ENCODE results near the gene EP400. TPM values are rescaled to one million over a fixed set of nuclear protein-coding genes. Genes with fewer than 3 reads are reported as not detected.
A peak's percentile ranks its signal among the peaks of the same experiment; 100 is the strongest.

Gene EP400
- total RNA-seq, 2 donors from 2014 or later, result 10.5 to 15.5 TPM

DNA sequence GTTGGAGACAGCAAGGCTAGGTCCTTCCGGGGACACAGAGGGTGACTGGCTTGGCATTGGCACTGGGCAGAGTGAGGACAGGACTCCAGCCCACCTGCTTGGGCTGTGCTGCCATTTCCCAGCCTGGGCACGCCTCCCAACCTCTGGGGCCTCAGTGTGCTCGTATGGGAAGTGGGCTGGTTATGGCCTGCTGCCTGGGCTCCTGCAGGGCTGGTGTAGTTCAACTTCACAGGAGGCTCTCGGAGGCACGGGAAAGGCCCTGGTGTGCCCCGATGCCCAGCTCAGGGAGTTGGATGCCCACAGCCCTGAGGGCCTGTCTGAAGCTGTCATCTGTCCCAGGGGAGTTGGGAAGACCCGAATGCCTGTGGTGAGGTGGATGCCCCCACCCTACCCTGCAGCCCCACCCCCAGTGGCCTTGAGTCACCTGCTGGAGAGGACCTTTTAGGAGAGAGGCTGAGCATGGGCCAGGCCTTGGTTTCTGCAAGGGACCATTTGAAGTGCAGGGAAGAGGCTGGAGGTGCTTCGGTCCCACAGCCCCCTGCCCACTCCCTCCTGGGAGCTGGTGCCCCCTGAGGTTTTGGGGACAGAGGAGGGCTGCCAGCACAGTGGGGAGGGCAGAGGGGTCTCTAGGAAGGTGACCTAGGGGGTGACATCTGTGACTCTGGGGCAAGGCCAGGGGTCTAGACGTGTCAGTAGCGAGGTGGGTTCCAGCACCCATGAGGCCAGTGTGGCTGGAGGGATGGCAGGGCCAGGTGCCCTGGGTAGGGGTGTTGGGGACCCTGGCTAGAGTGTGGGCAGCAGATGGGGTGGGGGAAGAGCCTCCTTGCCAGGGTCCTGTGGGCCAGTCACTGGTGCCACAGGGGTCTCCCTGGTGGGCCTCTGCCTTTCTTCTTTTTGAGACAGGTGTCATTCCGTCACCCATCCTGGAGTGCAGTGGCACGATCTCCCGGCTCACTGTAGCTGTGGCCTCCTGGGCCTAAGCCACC lies 46.2 kb upstream of the EP400 start:
- Histone ChIP-seq H3K9me3 (no peaks in the 10 kb centered on the region), H3K4me3 (no peak overlapping the region), H3K27ac (peak overlapping the region; percentile 78), H3K36me3 (peaks cover 15% of the 10 kb centered on the region), H3K4me1 (peaks cover 0 to 56% of the 10 kb centered on the region in 2 donors), H3K27me3 (no peaks in the 10 kb centered on the region)
- DNase-seq (ENCODE audit: low spot score), result no peak
- TF ChIP-seq, protein P1, sequence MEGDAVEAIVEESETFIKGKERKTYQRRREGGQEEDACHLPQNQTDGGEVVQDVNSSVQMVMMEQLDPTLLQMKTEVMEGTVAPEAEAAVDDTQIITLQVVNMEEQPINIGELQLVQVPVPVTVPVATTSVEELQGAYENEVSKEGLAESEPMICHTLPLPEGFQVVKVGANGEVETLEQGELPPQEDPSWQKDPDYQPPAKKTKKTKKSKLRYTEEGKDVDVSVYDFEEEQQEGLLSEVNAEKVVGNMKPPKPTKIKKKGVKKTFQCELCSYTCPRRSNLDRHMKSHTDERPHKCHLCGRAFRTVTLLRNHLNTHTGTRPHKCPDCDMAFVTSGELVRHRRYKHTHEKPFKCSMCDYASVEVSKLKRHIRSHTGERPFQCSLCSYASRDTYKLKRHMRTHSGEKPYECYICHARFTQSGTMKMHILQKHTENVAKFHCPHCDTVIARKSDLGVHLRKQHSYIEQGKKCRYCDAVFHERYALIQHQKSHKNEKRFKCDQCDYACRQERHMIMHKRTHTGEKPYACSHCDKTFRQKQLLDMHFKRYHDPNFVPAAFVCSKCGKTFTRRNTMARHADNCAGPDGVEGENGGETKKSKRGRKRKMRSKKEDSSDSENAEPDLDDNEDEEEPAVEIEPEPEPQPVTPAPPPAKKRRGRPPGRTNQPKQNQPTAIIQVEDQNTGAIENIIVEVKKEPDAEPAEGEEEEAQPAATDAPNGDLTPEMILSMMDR (IDR thresholded peaks at IDR 0.05), result no peak

DNA sequence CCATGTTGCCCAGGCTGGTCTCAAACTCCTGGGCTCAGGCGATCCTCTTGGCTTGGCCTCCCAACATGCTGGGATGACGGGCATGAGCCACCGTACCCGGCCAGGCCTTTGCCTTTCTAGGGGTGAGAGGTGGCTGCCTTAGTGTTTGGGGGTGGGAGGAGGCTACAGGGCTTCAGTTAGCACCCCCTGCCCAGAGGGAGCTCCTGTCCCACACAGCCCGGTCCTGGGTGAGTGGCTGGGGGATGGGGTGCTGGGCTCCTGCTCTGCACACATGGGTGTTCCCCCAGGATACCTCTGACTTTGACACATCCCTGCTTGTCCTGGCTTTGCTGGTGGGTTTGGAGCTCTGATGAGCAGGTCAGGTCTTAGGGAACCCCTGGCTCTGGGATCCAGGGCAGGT lies 45.4 kb upstream of the EP400 start:
- H3K4me1 ChIP-seq, result peaks cover 0 to 56% of the 10 kb centered on the region in 2 donors
- H3K4me3 ChIP-seq, result no peak overlapping the region
- peaks cover 15% of the 10 kb centered on the region for H3K36me3 ChIP-seq
- H3K27me3 ChIP-seq, result no peaks in the 10 kb centered on the region
- no peak for DNase-seq (ENCODE audit: low spot score)
- no peaks in the 10 kb centered on the region for H3K9me3 ChIP-seq
- H3K27ac ChIP-seq, result peak overlapping the region in 1 of 2 donors; percentile 78
- TF ChIP-seq, protein P1 (IDR thresholded peaks at IDR 0.05), result no peak

DNA sequence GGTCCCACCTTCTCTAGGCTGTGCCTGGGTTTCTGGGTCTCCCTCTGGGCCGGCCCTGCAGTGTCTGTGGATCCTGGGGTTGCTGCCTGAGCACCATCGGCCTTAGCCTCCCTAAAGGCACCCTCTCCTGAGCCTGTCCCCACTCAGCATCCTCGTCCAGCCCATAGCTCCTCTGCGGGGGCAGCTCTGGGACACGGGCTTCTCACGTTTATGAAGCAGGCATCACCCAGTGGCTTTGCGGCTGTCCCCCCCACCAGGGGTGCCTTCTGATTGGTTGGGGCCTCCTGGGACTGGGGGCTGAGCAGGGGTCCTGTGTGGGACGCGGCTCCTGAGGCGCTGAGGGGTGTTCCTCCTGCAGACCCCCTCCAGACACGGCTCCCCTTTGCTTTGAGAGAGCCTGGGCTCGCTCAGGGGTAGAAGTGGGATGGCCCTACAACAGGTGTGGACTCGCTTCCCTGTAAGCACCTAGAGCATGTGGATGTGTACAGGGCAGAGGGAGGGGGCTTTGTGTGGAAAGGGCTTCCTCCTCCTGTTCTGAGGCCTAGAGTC lies 44.6 kb upstream of the EP400 start:
- peak overlapping the region in 1 of 2 donors; percentile 78 for H3K27ac ChIP-seq
- H3K27me3 ChIP-seq, result no peaks in the 10 kb centered on the region
- H3K9me3 ChIP-seq, result no peaks in the 10 kb centered on the region
- DNase-seq (ENCODE audit: low spot score), result no peak
- H3K4me3 ChIP-seq, result no peak overlapping the region
- H3K4me1 ChIP-seq, result peaks cover 0 to 56% of the 10 kb centered on the region in 2 donors
- TF ChIP-seq, protein P1 (IDR thresholded peaks at IDR 0.05), result no peak
- H3K36me3 ChIP-seq, result peaks cover 23% of the 10 kb centered on the region

DNA sequence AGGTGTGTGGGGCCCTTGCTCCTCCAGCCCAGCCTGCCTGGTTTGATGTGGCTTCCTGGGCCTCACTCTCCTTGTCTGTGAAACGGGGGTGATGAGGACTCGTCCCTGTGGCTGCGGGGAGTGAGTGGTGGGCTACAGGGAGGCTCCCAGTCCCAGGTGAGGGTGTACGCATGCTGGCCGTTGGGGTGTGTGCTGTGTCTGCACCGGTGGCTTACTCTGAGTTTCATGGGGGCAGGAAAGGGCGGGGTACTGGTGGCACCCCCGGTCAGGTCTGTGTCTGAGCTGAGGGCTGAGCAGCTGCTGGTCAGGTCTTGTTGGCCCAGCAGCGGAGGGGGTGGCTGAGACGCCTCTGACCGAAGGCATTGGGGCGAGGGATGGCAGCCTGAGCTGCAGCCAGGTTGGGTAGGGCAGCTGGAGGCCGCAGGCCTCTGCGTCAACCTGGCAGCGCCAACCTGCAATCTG lies 44.1 kb upstream of the EP400 start:
- H3K36me3 ChIP-seq, result peaks cover 28% of the 10 kb centered on the region
- no peaks in the 10 kb centered on the region for H3K27me3 ChIP-seq
- H3K9me3 ChIP-seq, result no peaks in the 10 kb centered on the region
- H3K27ac ChIP-seq, result no peak overlapping the region
- H3K4me1 ChIP-seq, result peaks cover 0 to 51% of the 10 kb centered on the region in 2 donors
- no peak for DNase-seq (ENCODE audit: low spot score)
- TF ChIP-seq, protein P1 (IDR thresholded peaks at IDR 0.05), result no peak
- H3K4me3 ChIP-seq, result no peak overlapping the region

DNA sequence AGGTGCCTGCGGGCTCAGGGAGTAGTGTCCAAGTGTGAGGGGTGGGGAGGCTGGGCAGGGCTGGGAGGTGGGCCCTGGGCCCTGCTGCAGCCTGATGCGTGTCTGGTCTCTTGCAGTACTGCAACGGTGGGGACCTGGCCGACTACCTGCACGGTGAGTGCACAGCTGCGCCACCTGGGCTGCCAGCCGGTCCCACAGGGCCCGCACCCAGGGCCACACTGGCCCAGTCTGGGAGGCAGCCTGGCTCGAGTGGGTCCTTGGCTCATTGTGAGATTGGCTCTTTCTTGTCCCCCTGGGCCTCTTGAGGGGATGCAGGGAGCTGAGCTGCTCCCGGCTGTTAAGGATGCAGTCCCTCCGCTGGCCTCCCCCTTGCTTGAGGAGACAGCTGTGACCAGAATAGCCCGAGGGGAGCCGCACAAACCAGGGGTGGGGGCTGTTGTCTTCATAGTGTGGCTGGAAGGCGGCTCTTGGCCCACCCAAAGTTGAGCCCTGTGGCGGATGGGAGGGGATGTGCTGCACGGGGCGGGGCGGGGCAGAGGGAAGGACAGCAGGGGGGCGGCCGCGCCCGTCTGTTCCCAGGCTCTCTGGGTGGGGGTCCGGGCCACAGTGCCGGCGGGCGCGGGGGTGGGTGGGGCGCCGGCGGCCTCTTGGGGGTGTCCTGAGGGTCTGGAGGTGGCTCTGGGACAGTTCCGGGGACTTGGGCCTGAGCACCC lies 42.2 kb upstream of the EP400 start:
- Histone ChIP-seq H3K27ac (no peak overlapping the region), H3K4me3 (no peak overlapping the region), H3K4me1 (peaks cover 0 to 43% of the 10 kb centered on the region in 2 donors), H3K9me3 (no peaks in the 10 kb centered on the region), H3K36me3 (peaks cover 41% of the 10 kb centered on the region), H3K27me3 (no peaks in the 10 kb centered on the region)
- no peak for DNase-seq (ENCODE audit: low spot score)
- TF ChIP-seq, protein P1 (IDR thresholded peaks at IDR 0.05), result no peak
